PC-9 (cell line): ENCODE results near the gene SIK2. TPM values are rescaled to one million over a fixed set of nuclear protein-coding genes. Genes with fewer than 3 reads are reported as not detected.

Experiments used
- BruUV-seq: library from RNA; stranded (reverse); fragments of 400-500 nt; replicated peaks from 2 replicates; lab custom pipeline; 2021; lab: Mats Ljungman, UMichigan
- CTCF ChIA-PET: fragments of 300-600 bp; sonication (Branson Sonifier 250); formaldehyde crosslinking; loops from one replicate; lab custom pipeline; 2022; ENCODE audit warnings: antibody characterized with exemption; lab: Charles Lee
- POLR2A ChIA-PET: fragments of 300-600 bp; sonication (Branson Sonifier 250); formaldehyde crosslinking; loops from one replicate; lab custom pipeline; 2022; ENCODE audit warnings: antibody characterized with exemption; ENCODE audit not compliant: unreplicated experiment; lab: Charles Lee
- DNase-seq, 2 experiments: peaks; one replicate each; pipeline versions ENCODE4 v3.0.0 to v3.0.0-alpha.2; 2015 to 2022; ENCODE audit warnings: mixed read lengths in 1 of 2
- H2AFZ ChIP-seq: fragments of 200-600 bp; sonication (generic); 2 replicates; pipeline ENCODE4 v1.8.1; 2017; ENCODE audit warnings: antibody characterized with exemption
- H3F3A ChIP-seq: fragments of 200-600 bp; sonication (generic); 2 replicates; pipeline ENCODE4 v1.8.1; 2017; ENCODE audit warnings: antibody characterized with exemption, mild to moderate bottlenecking, low read depth; ENCODE audit not compliant: insufficient read depth
- H3K27ac ChIP-seq: fragments of 200-600 bp; sonication (generic); 2 replicates; pipeline ENCODE4 v1.6.1; 2016; ENCODE audit warnings: mixed run types
- H3K27me3 ChIP-seq: fragments of 200-600 bp; sonication (generic); 2 replicates; pipeline ENCODE4 v1.6.1; 2016; ENCODE audit warnings: low read depth, mixed run types; ENCODE audit not compliant: insufficient read depth
- H3K36me3 ChIP-seq: fragments of 200-600 bp; sonication (generic); 2 replicates; pipeline ENCODE4 v1.6.1; 2016; ENCODE audit warnings: low read depth, mixed run types
- H3K4me1 ChIP-seq: fragments of 200-600 bp; sonication (generic); replicated peaks from 2 replicates; pipeline ENCODE4 v1.6.1; 2016; ENCODE audit warnings: mixed run types; ENCODE audit not compliant: insufficient read depth
- H3K4me2 ChIP-seq: fragments of 200-600 bp; sonication (generic); 2 replicates; pipeline ENCODE4 v1.6.1; 2017; ENCODE audit warnings: mixed run types
- H3K4me3 ChIP-seq: fragments of 200-600 bp; sonication (generic); 2 replicates; pipeline ENCODE4 v1.6.1; 2016; ENCODE audit warnings: mixed run types
- H3K79me2 ChIP-seq: fragments of 200-600 bp; sonication (generic); 2 replicates; pipeline ENCODE4 v1.6.1; 2017; ENCODE audit warnings: low read depth, mixed run types
- H3K9me2 ChIP-seq: fragments of 200-600 bp; sonication (generic); 2 replicates; pipeline ENCODE4 v1.8.1; 2017; ENCODE audit warnings: mild to moderate bottlenecking; ENCODE audit not compliant: insufficient read depth
- H3K9me3 ChIP-seq: fragments of 200-600 bp; sonication (generic); 2 replicates; pipeline ENCODE4 v1.8.1; 2016; ENCODE audit warnings: low read depth; ENCODE audit not compliant: insufficient read depth
- H4K20me1 ChIP-seq: fragments of 200-600 bp; sonication (generic); 2 replicates; pipeline ENCODE4 v1.8.1; 2017; ENCODE audit not compliant: insufficient read depth
- EZH2 ChIP-seq: fragments of 200-600 bp; sonication (generic); IDR thresholded peaks from 2 replicates; pipeline ENCODE4 v1.8.0; 2017; ENCODE audit warnings: antibody characterized with exemption, low read depth
- intact Hi-C: fragments of 100-400 bp; cut with micrococcal nuclease; formaldehyde crosslinking; loops from one replicate; pipeline ENCODE4 v1.10.0; 2022; ENCODE audit not compliant: unreplicated experiment
- total RNA-seq: library from RNA; stranded (reverse); gene quantifications from 2 replicates; pipeline ENCODE4 v1.2.3, GENCODE V29; 2021
- TF ChIP-seq, protein P1 (sequence below): fragments of 200-600 bp; sonication (generic); conservative IDR thresholded peaks from 2 replicates; pipeline ENCODE4 v1.6.1; 2017; ENCODE audit warnings: mixed run types, antibody characterized with exemption, mild to moderate bottlenecking, moderate library complexity

SIK2 gene
- total RNA-seq, 1 experiment from 2014 or later: 16.2 TPM

DNA sequence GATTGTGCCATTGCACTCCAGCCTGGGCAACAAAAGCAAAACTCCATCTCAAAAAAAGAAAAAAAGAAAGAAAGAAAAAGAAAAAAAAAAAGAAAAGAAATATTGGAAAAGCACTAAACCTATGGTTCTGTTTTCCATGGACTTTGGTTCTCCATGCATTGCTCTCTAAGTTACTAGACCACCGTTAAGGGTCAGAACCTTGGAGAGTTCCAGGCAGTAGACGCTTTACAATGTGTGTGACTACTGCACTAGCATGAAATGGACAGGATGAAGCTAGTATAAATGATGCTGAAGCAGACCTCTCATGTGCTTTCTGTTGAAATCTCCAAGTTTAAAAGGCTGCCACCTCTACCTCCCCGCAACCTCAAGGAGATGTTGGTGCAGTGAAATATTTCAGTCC is 63.5 kb downstream of the SIK2 start:
- no peak overlapping the region for H3K4me3 ChIP-seq
- H3K27ac ChIP-seq: no peak overlapping the region
- H3K9me2 ChIP-seq: no peaks in the 10 kb centered on the region
- H3K9me3 ChIP-seq: no peaks in the 10 kb centered on the region
- no peaks in the 10 kb centered on the region for H3K27me3 ChIP-seq
- DNase-seq: no peak
- BruUV-seq: no TSS peak
- H3K36me3 ChIP-seq: 0 out of 2 replicates have a peak, but pooled peaks cover 7% of the 10 kb centered on the region
- no peaks in the 10 kb centered on the region for H3K4me1 ChIP-seq
- ChIA-PET POLR2A (no interaction called here), CTCF (no interaction called here)
- no peak overlapping the region for H3K4me2 ChIP-seq
- H2AFZ ChIP-seq: no peak overlapping the region
- intact Hi-C loops: no loop called here
- peaks cover 4% of the 10 kb centered on the region for H3F3A ChIP-seq
- no peak for TF ChIP-seq EZH2
- TF ChIP-seq, protein P1, sequence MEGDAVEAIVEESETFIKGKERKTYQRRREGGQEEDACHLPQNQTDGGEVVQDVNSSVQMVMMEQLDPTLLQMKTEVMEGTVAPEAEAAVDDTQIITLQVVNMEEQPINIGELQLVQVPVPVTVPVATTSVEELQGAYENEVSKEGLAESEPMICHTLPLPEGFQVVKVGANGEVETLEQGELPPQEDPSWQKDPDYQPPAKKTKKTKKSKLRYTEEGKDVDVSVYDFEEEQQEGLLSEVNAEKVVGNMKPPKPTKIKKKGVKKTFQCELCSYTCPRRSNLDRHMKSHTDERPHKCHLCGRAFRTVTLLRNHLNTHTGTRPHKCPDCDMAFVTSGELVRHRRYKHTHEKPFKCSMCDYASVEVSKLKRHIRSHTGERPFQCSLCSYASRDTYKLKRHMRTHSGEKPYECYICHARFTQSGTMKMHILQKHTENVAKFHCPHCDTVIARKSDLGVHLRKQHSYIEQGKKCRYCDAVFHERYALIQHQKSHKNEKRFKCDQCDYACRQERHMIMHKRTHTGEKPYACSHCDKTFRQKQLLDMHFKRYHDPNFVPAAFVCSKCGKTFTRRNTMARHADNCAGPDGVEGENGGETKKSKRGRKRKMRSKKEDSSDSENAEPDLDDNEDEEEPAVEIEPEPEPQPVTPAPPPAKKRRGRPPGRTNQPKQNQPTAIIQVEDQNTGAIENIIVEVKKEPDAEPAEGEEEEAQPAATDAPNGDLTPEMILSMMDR: no peak
- no peaks in the 10 kb centered on the region for H4K20me1 ChIP-seq
- H3K79me2 ChIP-seq: no peaks in the 10 kb centered on the region; the same call in 1 of the 2 replicates

DNA sequence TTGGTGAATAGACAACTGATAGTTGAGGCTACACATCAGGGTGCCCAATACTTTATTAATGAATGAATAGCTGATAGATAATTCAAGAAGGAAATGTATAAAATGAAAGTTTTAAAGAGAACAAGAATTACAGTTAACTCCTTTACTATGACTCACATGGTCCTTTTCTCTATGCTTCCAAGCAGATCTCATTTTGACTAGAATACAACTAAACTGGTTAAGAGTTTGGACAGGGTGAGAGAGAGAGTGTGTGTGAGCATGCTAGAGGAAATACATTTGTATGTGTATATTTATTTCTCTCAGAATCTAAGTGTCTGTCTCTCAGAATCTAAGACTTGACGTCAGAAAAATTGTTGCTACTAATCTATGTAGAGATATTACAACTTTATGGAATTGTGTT is 66.7 kb downstream of the SIK2 start:
- intact Hi-C loops: no loop called here
- Histone ChIP-seq H3K4me3 (no peak overlapping the region), H3K4me1 (no peaks in the 10 kb centered on the region), H3K36me3 (peaks cover 22% of the 10 kb centered on the region), H3K9me2 (no peaks in the 10 kb centered on the region), H4K20me1 (peaks cover 3% of the 10 kb centered on the region; the same call in 1 of the 2 replicates), H3K79me2 (no peaks in the 10 kb centered on the region), H3F3A (peaks cover 10% of the 10 kb centered on the region), H2AFZ (no peak overlapping the region), H3K9me3 (no peaks in the 10 kb centered on the region), H3K27me3 (no peaks in the 10 kb centered on the region), H3K4me2 (no peak overlapping the region), H3K27ac (no peak overlapping the region)
- CTCF ChIA-PET: no interaction called here
- no peak for DNase-seq
- no TSS peak for BruUV-seq
- POLR2A ChIA-PET: no interaction called here
- TF ChIP-seq, protein P1: no peak
- TF ChIP-seq EZH2: no peak

DNA sequence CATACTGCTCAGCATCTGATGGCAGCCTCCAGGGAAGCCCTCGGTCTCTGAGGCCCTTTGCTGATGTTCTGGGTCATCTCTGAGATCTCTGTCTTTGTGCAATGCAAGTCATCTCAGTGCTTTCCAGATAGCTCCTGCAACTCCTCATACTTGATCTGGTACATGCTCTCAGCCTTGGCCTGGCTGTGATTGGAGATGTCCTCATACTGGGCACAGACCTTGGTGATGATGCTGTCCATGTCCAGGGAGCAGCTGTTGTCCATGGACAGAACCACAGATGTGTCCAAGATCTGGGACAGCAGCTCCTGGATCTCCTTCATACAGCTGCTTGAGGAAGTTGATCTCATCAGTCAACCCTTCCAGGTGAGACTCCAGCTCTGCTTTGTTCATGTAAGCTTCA is 69.1 kb downstream of the SIK2 start:
- H3K9me2 ChIP-seq: no peaks in the 10 kb centered on the region
- no TSS peak for BruUV-seq
- DNase-seq: no peak
- peaks cover 10% of the 10 kb centered on the region for H3F3A ChIP-seq
- ChIA-PET POLR2A (no interaction called here), CTCF (no interaction called here)
- H4K20me1 ChIP-seq: peaks cover 5% of the 10 kb centered on the region; the same call in 1 of the 2 replicates
- H3K79me2 ChIP-seq: no peaks in the 10 kb centered on the region; the same call in 1 of the 2 replicates
- H3K9me3 ChIP-seq: no peaks in the 10 kb centered on the region
- H3K4me2 ChIP-seq: no peak overlapping the region
- H3K27me3 ChIP-seq: no peaks in the 10 kb centered on the region
- intact Hi-C loops: no loop called here
- H2AFZ ChIP-seq: no peak overlapping the region
- no peaks in the 10 kb centered on the region for H3K4me1 ChIP-seq
- peaks cover 22% of the 10 kb centered on the region for H3K36me3 ChIP-seq
- H3K4me3 ChIP-seq: no peak overlapping the region
- TF ChIP-seq EZH2: no peak
- TF ChIP-seq, protein P1: no peak
- no peak overlapping the region for H3K27ac ChIP-seq
